ENCODE results near the gene FBLN1.
"Not testable (repeated sequence)": the region's sequence is repeated elsewhere in the genome, so short reads cannot be mapped to it uniquely, and the experiment has no call there.

Gene FBLN1

GRCh38 chr22:45548991-45549761 lies 46.5 kb downstream of the FBLN1 start:
- peak; percentile 50 for DNase-seq (ENCODE audit: low read depth)

GRCh38 chr22:45549762-45550378 lies 47.2 kb downstream of the FBLN1 start:
- no peak for DNase-seq (ENCODE audit: low read depth)

- DNase-seq (ENCODE audit: low read depth), result no peak
Measured at GRCh38 chr22:45550416-45550815, 47.7 kb downstream of the FBLN1 start.

GRCh38 chr22:45550891-45551290 lies 48.2 kb downstream of the FBLN1 start:
- no peak for DNase-seq (ENCODE audit: low read depth)

- DNase-seq (ENCODE audit: low read depth), result no peak
Measured at GRCh38 chr22:45551310-45552016, 48.8 kb downstream of the FBLN1 start.

GRCh38 chr22:45552017-45552411 lies 49.3 kb downstream of the FBLN1 start:
- DNase-seq (ENCODE audit: low read depth), result no peak

- peak; percentile 76 for DNase-seq (ENCODE audit: low read depth)
Measured at GRCh38 chr22:45552580-45553350, 50.1 kb downstream of the FBLN1 start.

GRCh38 chr22:45553351-45554039 lies 50.8 kb downstream of the FBLN1 start:
- peak; percentile 46 for DNase-seq (ENCODE audit: low read depth)

- no peak for DNase-seq (ENCODE audit: low read depth)
Measured at GRCh38 chr22:45554040-45554406, 51.3 kb downstream of the FBLN1 start.

- no peak for DNase-seq (ENCODE audit: low read depth)
Measured at GRCh38 chr22:45554861-45555260, 52.2 kb downstream of the FBLN1 start.

- not testable (repeated sequence) for DNase-seq (ENCODE audit: low read depth)
Measured at GRCh38 chr22:45557926-45558325, 55.2 kb downstream of the FBLN1 start.

GRCh38 chr22:45560092-45560491 lies 57.4 kb downstream of the FBLN1 start:
- not testable (repeated sequence) for DNase-seq (ENCODE audit: low read depth)

GRCh38 chr22:45560761-45561160 lies 58.1 kb downstream of the FBLN1 start:
- DNase-seq (ENCODE audit: low read depth), result not testable (repeated sequence)

- DNase-seq (ENCODE audit: low read depth), result no peak
Measured at GRCh38 chr22:45562102-45562501, 59.4 kb downstream of the FBLN1 start.

GRCh38 chr22:45562537-45563361 lies 60.1 kb downstream of the FBLN1 start:
- no peak for DNase-seq (ENCODE audit: low read depth)

GRCh38 chr22:45563362-45564040 lies 60.8 kb downstream of the FBLN1 start:
- DNase-seq (ENCODE audit: low read depth), result no peak

- DNase-seq (ENCODE audit: low read depth), result no peak
Measured at GRCh38 chr22:45564349-45565030, 61.8 kb downstream of the FBLN1 start.

GRCh38 chr22:45565171-45565570 lies 62.5 kb downstream of the FBLN1 start:
- no peak for DNase-seq (ENCODE audit: low read depth)

GRCh38 chr22:45565973-45566372 lies 63.3 kb downstream of the FBLN1 start:
- DNase-seq (ENCODE audit: low read depth), result no peak

GRCh38 chr22:45568213-45568612 lies 65.5 kb downstream of the FBLN1 start:
- no peak for DNase-seq (ENCODE audit: low read depth)

Data from non-pigmented ciliary epithelial cell (primary cell).